Measurements from ENCODE around the gene PTPRT.

DNA sequence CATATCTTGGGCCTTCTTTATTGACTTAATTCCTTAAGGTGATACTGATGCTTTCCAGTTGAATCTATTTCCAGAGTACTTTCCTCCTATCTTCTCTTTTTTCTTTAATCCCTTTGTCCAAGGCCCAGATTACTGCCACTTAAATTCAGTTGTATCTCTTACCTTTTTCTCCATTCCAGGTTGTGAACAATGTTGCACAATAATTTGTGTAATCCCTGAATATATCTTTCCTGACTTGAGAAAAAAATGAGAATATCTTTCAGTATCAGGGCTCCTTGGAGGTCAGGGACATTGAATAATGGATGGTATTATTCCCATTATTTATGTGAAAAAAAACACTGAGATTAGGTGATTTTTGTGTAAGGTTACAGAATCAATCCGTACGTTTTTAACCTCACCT is 683.3 kb downstream of the PTPRT start:
- TF ChIP-seq, protein P1, sequence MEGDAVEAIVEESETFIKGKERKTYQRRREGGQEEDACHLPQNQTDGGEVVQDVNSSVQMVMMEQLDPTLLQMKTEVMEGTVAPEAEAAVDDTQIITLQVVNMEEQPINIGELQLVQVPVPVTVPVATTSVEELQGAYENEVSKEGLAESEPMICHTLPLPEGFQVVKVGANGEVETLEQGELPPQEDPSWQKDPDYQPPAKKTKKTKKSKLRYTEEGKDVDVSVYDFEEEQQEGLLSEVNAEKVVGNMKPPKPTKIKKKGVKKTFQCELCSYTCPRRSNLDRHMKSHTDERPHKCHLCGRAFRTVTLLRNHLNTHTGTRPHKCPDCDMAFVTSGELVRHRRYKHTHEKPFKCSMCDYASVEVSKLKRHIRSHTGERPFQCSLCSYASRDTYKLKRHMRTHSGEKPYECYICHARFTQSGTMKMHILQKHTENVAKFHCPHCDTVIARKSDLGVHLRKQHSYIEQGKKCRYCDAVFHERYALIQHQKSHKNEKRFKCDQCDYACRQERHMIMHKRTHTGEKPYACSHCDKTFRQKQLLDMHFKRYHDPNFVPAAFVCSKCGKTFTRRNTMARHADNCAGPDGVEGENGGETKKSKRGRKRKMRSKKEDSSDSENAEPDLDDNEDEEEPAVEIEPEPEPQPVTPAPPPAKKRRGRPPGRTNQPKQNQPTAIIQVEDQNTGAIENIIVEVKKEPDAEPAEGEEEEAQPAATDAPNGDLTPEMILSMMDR (IDR thresholded peaks at IDR 0.05): no peak
- no peak for TF ChIP-seq POLR2A (IDR thresholded peaks at IDR 0.05)

Data from Peyer's patch (tissue), 4 donors.